SU-DHL-6 (cell line): Measurements from ENCODE around the gene UNC45A.

Experiments
- H2AFZ ChIP-seq: fragments of 200-600 bp; sonication (generic); 2 replicates; pipeline ENCODE4 v1.6.1; 2014; ENCODE audit warnings: low read depth, mild to moderate bottlenecking, moderate library complexity, mixed read lengths, antibody characterized with exemption, low read length; ENCODE audit not compliant: severe bottlenecking
- H3F3A ChIP-seq: fragments of 200-600 bp; shearing (Covaris generic); 2 replicates; pipeline ENCODE4 v1.6.0; 2016; ENCODE audit warnings: antibody characterized with exemption, mild to moderate bottlenecking; ENCODE audit not compliant: insufficient read depth
- H3K27ac ChIP-seq: fragments of 200-600 bp; sonication (generic); 2 replicates; pipeline ENCODE4 v1.5.1; 2016; ENCODE audit warnings: low read depth, mild to moderate bottlenecking, low read length, moderate library complexity, mixed read lengths
- H3K27me3 ChIP-seq: fragments of 200-600 bp; sonication (generic), shearing (Covaris generic); 2 replicates; pipeline ENCODE4 v1.6.0; 2014; ENCODE audit warnings: mild to moderate bottlenecking, low read length
- H3K36me3 ChIP-seq: fragments of 200-600 bp; sonication (generic); 2 replicates; pipeline ENCODE4 v1.6.1; 2014; ENCODE audit warnings: mild to moderate bottlenecking, low read length, mixed read lengths
- H3K4me2 ChIP-seq: fragments of 300-600, 200-600 bp; shearing (Covaris generic), sonication (generic); 2 replicates; pipeline ENCODE4 v1.6.0; 2014; ENCODE audit warnings: low read length, low read depth, mild to moderate bottlenecking; ENCODE audit not compliant: poor library complexity, severe bottlenecking
- H3K4me3 ChIP-seq: fragments of 200-600 bp; sonication (generic); 2 replicates; pipeline ENCODE4 v1.5.1; 2014; ENCODE audit warnings: antibody characterized with exemption, low read length, mild to moderate bottlenecking, mixed read lengths; ENCODE audit not compliant: insufficient read depth, poor library complexity, severe bottlenecking
- H3K79me2 ChIP-seq: fragments of 200-600 bp; sonication (generic); 2 replicates; pipeline ENCODE4 v1.6.1; 2014; ENCODE audit warnings: mild to moderate bottlenecking, low read length, moderate library complexity; ENCODE audit not compliant: insufficient read depth
- H3K9ac ChIP-seq: fragments of 200-600 bp; sonication (generic); 2 replicates; pipeline ENCODE4 v1.7.0; 2014; ENCODE audit warnings: mild to moderate bottlenecking, low read length
- H3K9me2 ChIP-seq: fragments of 200-600 bp; sonication (generic); replicated peaks from 2 replicates; pipeline ENCODE4 v1.6.1; 2014; ENCODE audit warnings: low read length; ENCODE audit not compliant: insufficient read depth
- H3K9me3 ChIP-seq: fragments of 200-600 bp; sonication (generic); 2 replicates; pipeline ENCODE4 v1.6.1; 2014; ENCODE audit warnings: low read length, mixed read lengths; ENCODE audit not compliant: insufficient read depth
- H4K20me1 ChIP-seq: fragments of 200-600 bp; sonication (generic); 2 replicates; pipeline ENCODE4 v1.6.1; 2014; ENCODE audit warnings: low read depth, mild to moderate bottlenecking, antibody characterized with exemption, low read length, moderate library complexity, mixed read lengths
- CTCF ChIP-seq: fragments of 200-600 bp; sonication (generic); IDR thresholded peaks from one replicate; pipeline ENCODE4 v1.5.1; 2017; ENCODE audit warnings: antibody characterized with exemption, mild to moderate bottlenecking, low read length, moderate library complexity; ENCODE audit not compliant: insufficient read depth, poor library complexity, severe bottlenecking
- EZH2phosphoT487 ChIP-seq: fragments of 200-600 bp; sonication (generic), shearing (Covaris generic); conservative IDR thresholded peaks from 2 replicates; pipeline ENCODE4 v1.6.1; 2018; ENCODE audit warnings: mild to moderate bottlenecking, antibody characterized with exemption, low read length, moderate library complexity, mixed read lengths

The UNC45A gene

DNA sequence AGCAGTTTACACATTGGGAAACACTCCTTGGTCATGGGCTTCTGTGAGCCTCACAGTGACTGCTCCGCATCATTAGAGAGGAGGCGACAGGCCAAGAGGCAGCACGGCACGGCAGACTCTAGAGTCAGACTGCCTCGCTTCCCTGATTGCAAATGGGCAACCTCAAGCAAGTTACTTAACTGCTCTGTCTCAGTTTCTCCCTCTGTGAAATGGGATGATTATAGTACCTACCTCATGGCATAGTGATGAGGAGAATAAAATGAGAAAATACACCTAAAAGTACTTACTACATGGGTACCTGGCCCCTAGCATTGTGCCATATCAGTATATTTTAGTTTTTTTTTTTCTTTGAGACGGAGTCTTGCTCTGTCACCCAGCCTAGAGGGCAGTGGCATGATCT lies 15.6 kb downstream of the UNC45A start:
- Histone ChIP-seq H3F3A (peaks cover 19% of the 10 kb centered on the region), H3K36me3 (no peaks in the 10 kb centered on the region), H3K9me3 (no peaks in the 10 kb centered on the region), H4K20me1 (no peaks in the 10 kb centered on the region), H3K9me2 (no peaks in the 10 kb centered on the region), H3K27ac (no peak overlapping the region), H3K79me2 (no peaks in the 10 kb centered on the region; the same call in 1 of the 2 replicates), H2AFZ (no peak overlapping the region), H3K27me3 (no peaks in the 10 kb centered on the region), H3K4me2 (no peak overlapping the region), H3K9ac (no peak overlapping the region), H3K4me3 (no peak overlapping the region)
- no peak for TF ChIP-seq CTCF
- TF ChIP-seq EZH2phosphoT487 = no peak

DNA sequence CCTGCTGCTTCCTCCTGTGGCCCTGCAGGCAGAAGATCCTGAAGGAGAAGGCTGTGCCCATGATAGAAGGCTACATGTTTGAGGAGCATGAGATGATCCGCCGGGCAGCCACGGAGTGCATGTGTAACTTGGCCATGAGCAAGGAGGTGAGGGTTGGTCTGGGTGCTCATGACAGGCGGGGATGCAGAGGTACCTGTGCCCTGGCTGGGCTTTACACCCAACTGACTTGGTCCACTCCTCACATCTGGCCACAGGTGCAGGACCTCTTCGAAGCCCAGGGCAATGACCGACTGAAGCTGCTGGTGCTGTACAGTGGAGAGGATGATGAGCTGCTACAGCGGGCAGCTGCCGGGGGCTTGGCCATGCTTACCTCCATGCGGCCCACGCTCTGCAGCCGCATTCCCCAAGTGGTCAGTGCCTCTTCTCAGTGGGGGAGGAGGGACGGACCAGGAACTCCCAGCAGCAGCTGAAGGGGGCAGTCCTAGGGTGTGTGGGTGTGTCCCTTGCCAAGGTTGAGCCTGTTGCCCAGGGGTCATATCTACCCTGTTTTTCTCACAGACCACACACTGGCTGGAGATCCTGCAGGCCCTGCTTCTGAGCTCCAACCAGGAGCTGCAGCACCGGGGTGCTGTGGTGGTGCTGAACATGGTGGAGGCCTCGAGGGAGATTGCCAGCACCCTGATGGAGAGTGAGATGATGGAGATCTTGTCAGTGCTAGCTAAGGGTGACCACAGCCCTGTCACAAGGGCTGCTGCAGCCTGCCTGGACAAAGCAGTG lies 18.0 kb downstream of the UNC45A start:
- H3K9me2 ChIP-seq = no peaks in the 10 kb centered on the region
- H3K27me3 ChIP-seq = no peaks in the 10 kb centered on the region
- no peak overlapping the region for H3K27ac ChIP-seq
- H3K4me2 ChIP-seq = no peak overlapping the region
- no peak overlapping the region for H3K9ac ChIP-seq
- no peak for TF ChIP-seq EZH2phosphoT487
- TF ChIP-seq CTCF = no peak
- no peaks in the 10 kb centered on the region for H3K36me3 ChIP-seq
- H2AFZ ChIP-seq = no peak overlapping the region
- H4K20me1 ChIP-seq = no peaks in the 10 kb centered on the region
- peaks cover 22% of the 10 kb centered on the region for H3F3A ChIP-seq
- H3K9me3 ChIP-seq = no peaks in the 10 kb centered on the region
- no peak overlapping the region for H3K4me3 ChIP-seq
- peaks cover 3% of the 10 kb centered on the region; the same call in 1 of the 2 replicates for H3K79me2 ChIP-seq

- peak overlapping the region; percentile 72 for H3K4me3 ChIP-seq
- H3K27me3 ChIP-seq = no peaks in the 10 kb centered on the region
- no peaks in the 10 kb centered on the region for H4K20me1 ChIP-seq
- no peaks in the 10 kb centered on the region for H3K36me3 ChIP-seq
- peaks cover 3% of the 10 kb centered on the region; the same call in 1 of the 2 replicates for H3K79me2 ChIP-seq
- peak overlapping the region; percentile 89 for H3K4me2 ChIP-seq
- H3K9me2 ChIP-seq = no peaks in the 10 kb centered on the region
- H3F3A ChIP-seq = peaks cover 22% of the 10 kb centered on the region
- TF ChIP-seq EZH2phosphoT487 (no peak), CTCF (no peak)
- H3K27ac ChIP-seq = peak overlapping the region; percentile 94
- H2AFZ ChIP-seq = peak overlapping the region; percentile 27
- H3K9ac ChIP-seq = peak overlapping the region; percentile 87
- no peaks in the 10 kb centered on the region for H3K9me3 ChIP-seq
These were observed 19.0 kb downstream of the UNC45A start for GRCh38 chr15:90953947-90954711.
